PFSK-1 (cell line): Measurements from ENCODE around the gene OTUD1. TPM values are rescaled to one million over a fixed set of nuclear protein-coding genes. Genes with fewer than 3 reads are reported as not detected.

Experiments
- FOXP2 ChIP-seq: optimal IDR thresholded peaks from 2 replicates; pipeline ENCODE3; 2011; ENCODE audit warnings: borderline replicate concordance, control low read depth, inconsistent platforms; ENCODE audit not compliant: insufficient read depth; ENCODE audit errors: extremely low read length, extremely low read depth
- POLR2AphosphoS5 ChIP-seq: IDR thresholded peaks from 2 replicates; pipeline ENCODE4 v1.6.1; 2012; ENCODE audit warnings: low read depth, mild to moderate bottlenecking, control low read depth, low read length, moderate library complexity
- SIN3A ChIP-seq: IDR thresholded peaks from 2 replicates; pipeline ENCODE4 v1.6.1; 2012; ENCODE audit warnings: mild to moderate bottlenecking, low read length, moderate library complexity, borderline replicate concordance; ENCODE audit not compliant: insufficient read depth
- TAF1 ChIP-seq: IDR thresholded peaks from 2 replicates; pipeline ENCODE4 v1.6.1; 2012; ENCODE audit warnings: low read length, control low read depth, borderline replicate concordance; ENCODE audit not compliant: insufficient read depth
- polyA plus RNA-seq: library from polyadenylated mRNA; unstranded; fragments of >200 nt; gene quantifications from one replicate; pipeline ENCODE4 v1.2.1, GENCODE V29; 2012; ENCODE audit warnings: low read depth, missing spikeins; ENCODE audit not compliant: insufficient read length
- TF ChIP-seq, protein P1 (sequence below), 2 experiments: IDR thresholded peaks; 2 replicates each; pipeline versions ENCODE4 v1.6.1 to v1.8.0; 2011 to 2012; ENCODE audit warnings: low read depth in 2 of 2, low read length in 2 of 2, control low read depth in 1 of 2, inconsistent platforms in 1 of 2, mild to moderate bottlenecking in 1 of 2, moderate library complexity in 1 of 2; ENCODE audit not compliant: insufficient read depth in 1 of 2

The OTUD1 gene, protein sequence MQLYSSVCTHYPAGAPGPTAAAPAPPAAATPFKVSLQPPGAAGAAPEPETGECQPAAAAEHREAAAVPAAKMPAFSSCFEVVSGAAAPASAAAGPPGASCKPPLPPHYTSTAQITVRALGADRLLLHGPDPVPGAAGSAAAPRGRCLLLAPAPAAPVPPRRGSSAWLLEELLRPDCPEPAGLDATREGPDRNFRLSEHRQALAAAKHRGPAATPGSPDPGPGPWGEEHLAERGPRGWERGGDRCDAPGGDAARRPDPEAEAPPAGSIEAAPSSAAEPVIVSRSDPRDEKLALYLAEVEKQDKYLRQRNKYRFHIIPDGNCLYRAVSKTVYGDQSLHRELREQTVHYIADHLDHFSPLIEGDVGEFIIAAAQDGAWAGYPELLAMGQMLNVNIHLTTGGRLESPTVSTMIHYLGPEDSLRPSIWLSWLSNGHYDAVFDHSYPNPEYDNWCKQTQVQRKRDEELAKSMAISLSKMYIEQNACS
- 1.6 TPM for polyA plus RNA-seq

DNA sequence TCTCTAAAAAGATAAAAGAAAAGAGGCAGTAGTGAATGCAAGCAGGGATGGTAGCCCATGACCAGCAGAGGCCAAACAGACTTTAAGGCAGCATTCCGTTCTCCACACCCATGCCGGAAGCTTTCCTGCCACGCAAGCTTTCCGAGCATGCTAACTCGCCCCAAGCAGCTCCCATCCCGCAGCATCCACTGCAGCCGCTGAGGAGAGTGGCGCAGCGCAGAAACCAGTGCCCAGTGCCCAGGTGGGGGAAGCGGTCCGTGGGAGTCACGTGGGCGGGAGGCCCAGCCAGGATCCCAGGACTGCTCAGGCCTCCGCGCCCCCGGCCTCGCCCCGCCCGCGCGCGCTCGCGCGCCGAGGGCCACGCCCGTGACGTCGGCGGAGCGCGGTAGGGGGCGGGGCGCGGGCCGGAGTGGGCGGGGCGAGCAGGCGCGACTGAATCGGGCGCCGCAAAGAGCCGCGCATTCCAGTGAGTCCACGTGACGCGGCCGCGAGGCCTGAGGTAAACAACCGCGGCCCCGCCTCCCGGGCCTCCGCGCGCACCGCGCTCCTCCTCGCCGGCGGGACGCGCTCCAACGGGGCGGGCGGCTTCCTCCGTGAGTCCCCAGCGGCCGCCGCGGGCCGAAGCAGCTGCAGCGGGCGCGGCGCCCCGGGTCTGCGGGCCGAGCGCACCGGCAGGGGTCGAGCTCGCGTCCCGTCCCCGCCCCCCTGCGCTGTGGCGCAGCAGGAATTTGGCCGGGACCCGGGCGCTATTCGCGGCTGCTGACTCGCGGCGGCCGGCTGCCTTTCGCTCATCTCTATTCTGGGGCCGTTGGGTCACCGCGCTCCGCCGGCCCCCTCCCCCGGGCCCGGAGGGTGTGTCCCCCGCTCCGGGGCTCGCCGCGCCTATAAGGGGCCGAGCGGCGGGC is at the start of gene OTUD1:
TSS of gene OTUD1 (plus strand) at position 529 of the 905 bp plus-strand sequence. CDS start 383 bp downstream, outside the sequence.
- TF ChIP-seq POLR2AphosphoS5 = no peak
- no peak for TF ChIP-seq TAF1
- peak; percentile 99 for TF ChIP-seq FOXP2

DNA sequence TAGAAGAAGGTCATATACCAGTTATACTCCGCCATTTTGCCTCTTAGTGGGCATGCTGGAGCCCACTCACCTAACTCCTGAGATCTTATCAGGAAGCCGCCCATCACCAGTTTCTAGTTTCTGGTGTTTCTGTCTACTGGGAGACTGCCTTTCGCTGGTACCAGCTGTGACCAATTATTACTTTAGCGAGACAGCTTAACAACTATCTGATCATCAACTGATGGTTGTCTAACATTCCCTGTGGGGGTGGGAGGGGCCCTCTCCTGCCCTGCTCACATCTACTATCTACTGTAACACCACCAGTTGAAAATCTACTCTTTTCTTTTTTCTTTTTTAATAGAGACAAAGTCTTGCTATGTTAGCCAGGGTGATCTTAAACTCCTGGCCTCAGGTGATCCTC is 48.1 kb upstream of the OTUD1 start:
- TF ChIP-seq, protein P1, sequence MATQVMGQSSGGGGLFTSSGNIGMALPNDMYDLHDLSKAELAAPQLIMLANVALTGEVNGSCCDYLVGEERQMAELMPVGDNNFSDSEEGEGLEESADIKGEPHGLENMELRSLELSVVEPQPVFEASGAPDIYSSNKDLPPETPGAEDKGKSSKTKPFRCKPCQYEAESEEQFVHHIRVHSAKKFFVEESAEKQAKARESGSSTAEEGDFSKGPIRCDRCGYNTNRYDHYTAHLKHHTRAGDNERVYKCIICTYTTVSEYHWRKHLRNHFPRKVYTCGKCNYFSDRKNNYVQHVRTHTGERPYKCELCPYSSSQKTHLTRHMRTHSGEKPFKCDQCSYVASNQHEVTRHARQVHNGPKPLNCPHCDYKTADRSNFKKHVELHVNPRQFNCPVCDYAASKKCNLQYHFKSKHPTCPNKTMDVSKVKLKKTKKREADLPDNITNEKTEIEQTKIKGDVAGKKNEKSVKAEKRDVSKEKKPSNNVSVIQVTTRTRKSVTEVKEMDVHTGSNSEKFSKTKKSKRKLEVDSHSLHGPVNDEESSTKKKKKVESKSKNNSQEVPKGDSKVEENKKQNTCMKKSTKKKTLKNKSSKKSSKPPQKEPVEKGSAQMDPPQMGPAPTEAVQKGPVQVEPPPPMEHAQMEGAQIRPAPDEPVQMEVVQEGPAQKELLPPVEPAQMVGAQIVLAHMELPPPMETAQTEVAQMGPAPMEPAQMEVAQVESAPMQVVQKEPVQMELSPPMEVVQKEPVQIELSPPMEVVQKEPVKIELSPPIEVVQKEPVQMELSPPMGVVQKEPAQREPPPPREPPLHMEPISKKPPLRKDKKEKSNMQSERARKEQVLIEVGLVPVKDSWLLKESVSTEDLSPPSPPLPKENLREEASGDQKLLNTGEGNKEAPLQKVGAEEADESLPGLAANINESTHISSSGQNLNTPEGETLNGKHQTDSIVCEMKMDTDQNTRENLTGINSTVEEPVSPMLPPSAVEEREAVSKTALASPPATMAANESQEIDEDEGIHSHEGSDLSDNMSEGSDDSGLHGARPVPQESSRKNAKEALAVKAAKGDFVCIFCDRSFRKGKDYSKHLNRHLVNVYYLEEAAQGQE (IDR thresholded peaks at IDR 0.05; ENCODE audit: insufficient read depth in 1 of 2, low read depth in 2 of 2, low read length in 2 of 2) = no peak
- no peak for TF ChIP-seq FOXP2

DNA sequence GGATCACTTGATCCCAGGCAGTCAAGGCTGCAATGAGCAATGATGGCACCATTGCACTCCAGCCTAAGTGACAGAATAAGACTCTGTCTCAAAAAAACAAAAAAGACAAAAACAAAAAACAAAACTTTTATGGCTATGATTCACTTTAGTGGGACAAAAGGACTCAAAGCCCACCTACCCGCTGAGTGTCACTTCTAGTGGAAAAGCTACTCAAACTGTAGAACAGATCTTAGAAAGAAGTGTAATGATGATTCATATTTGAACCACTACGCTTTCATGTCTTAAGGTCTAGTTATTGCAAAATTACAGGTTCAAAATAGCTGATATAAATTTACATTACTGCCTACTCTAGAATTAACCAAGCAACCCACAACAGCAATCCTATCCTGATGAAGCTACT is 47.1 kb upstream of the OTUD1 start:
- TF ChIP-seq TAF1 = no peak
- no peak for TF ChIP-seq POLR2AphosphoS5
- TF ChIP-seq, protein P1 (IDR thresholded peaks at IDR 0.05; ENCODE audit: insufficient read depth in 1 of 2, low read depth in 2 of 2, low read length in 2 of 2) = no peak
- no peak for TF ChIP-seq SIN3A
- TF ChIP-seq FOXP2 = no peak

DNA sequence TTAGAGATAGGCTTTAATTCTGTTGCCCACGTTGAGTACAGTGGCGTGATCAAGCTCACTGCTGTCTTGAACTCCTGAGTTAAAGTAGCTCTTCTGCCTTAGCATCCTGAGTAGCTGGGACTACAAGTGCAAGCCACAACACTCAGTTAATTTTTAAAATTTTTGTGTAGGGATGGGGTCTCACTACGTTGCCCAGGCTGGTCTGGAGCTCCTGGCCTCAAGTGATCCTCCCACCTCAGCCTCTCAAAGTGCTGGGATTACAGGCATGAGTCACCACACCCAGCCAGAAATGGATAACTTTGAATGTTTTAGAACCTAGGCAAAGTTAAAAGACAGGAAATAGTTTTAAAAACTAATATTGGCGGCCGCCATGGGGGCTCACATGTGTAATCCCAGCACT is 43.9 kb upstream of the OTUD1 start:
- TF ChIP-seq SIN3A = no peak
- TF ChIP-seq POLR2AphosphoS5 = no peak
- TF ChIP-seq TAF1 = no peak
- no peak for TF ChIP-seq FOXP2
- TF ChIP-seq, protein P1 (IDR thresholded peaks at IDR 0.05; ENCODE audit: insufficient read depth in 1 of 2, low read depth in 2 of 2, low read length in 2 of 2) = no peak

DNA sequence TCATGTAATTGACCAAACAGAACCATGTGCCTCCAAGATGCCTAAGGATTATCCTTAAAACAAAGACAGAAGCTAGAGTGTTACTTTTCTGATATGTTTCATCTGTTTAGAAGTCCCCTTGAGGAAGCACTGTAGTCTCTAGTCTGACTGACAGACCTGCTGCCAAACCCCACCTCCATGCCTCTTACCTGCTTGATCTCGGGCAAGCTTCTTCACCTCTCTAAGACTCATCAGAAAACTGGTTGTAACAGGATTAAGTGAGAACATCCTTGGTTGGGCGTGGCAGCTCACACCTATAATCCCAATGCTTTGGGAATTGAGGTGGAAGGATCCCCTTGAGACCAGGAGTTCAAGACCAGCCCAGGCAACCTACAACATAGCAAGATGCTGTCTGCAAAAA is 42.2 kb upstream of the OTUD1 start:
- TF ChIP-seq SIN3A (no peak), TAF1 (no peak), POLR2AphosphoS5 (no peak), FOXP2 (no peak)
- TF ChIP-seq, protein P1 (IDR thresholded peaks at IDR 0.05; ENCODE audit: insufficient read depth in 1 of 2, low read depth in 2 of 2, low read length in 2 of 2) = no peak
